Measurements from ENCODE around the gene E2F8. TPM values are rescaled to one million over a fixed set of nuclear protein-coding genes. Genes with fewer than 3 reads are reported as not detected.

E2F8 gene
- total RNA-seq, 4 donors from 2014 or later = 4.0 to 11.7 (median 4.7) TPM

- WGBS, 2 donors = 67 to 68% methylated on average over 3 of the region's 3 CpGs
- Histone ChIP-seq H3K9me3 (no peaks in the 10 kb centered on the region), H3K27ac (no peak overlapping the region), H3K4me1 (peaks cover 0 to 9% (median 0%) of the 10 kb centered on the region in 3 donors), H3K27me3 (peaks cover 0 to 16% (median 0%) of the 10 kb centered on the region in 4 donors), H3K4me3 (no peak overlapping the region), H3K36me3 (no peaks in the 10 kb centered on the region)
- intact Hi-C loops (cut with DNase I) = no loop called here
- no peak for TF ChIP-seq CTCF (IDR thresholded peaks at IDR 0.05)
- TF ChIP-seq POLR2A (IDR thresholded peaks at IDR 0.05) = no peak
- no peak for DNase-seq
Observed at GRCh38 chr11:19283991-19284390, 43.2 kb upstream of the E2F8 start.

GRCh38 chr11:19281555-19281954, 40.8 kb upstream of the E2F8 start:
- WGBS, 2 donors = 56 to 61% methylated on average over 2 of the region's 2 CpGs
- Histone ChIP-seq H3K36me3 (no peaks in the 10 kb centered on the region), H3K9me3 (no peaks in the 10 kb centered on the region), H3K4me1 (peaks cover 0 to 18% (median 0%) of the 10 kb centered on the region in 3 donors), H3K4me3 (no peak overlapping the region), H3K27ac (no peak overlapping the region), H3K27me3 (peaks cover 0 to 12% (median 0%) of the 10 kb centered on the region in 4 donors)
- intact Hi-C loops (cut with DNase I) = no loop called here
- TF ChIP-seq CTCF (IDR thresholded peaks at IDR 0.05) (no peak), POLR2A (IDR thresholded peaks at IDR 0.05) (no peak)
- DNase-seq = no peak

GRCh38 chr11:19281041-19281440, 40.3 kb upstream of the E2F8 start:
- TF ChIP-seq POLR2A (IDR thresholded peaks at IDR 0.05) (no peak), CTCF (IDR thresholded peaks at IDR 0.05) (no peak)
- peaks cover 0 to 10% (median 0%) of the 10 kb centered on the region in 4 donors for H3K27me3 ChIP-seq
- DNase-seq = no peak
- intact Hi-C loops (cut with DNase I) = no loop called here
- no peak overlapping the region for H3K27ac ChIP-seq
- peak overlapping the region in 1 of 4 donors; percentile 15 for H3K4me3 ChIP-seq
- H3K9me3 ChIP-seq = no peaks in the 10 kb centered on the region
- WGBS, 2 donors = 18 to 24% methylated on average over 5 of the region's 5 CpGs
- H3K36me3 ChIP-seq = no peaks in the 10 kb centered on the region
- H3K4me1 ChIP-seq = peaks cover 0 to 20% (median 0%) of the 10 kb centered on the region in 3 donors

- intact Hi-C loops (cut with DNase I) = no loop called here
Observed at GRCh38 chr11:19279451-19279850, 38.7 kb upstream of the E2F8 start.

More at GRCh38 chr11:19279451-19279850, 38.7 kb upstream of the E2F8 start:
- no peak for DNase-seq
- H3K36me3 ChIP-seq = no peaks in the 10 kb centered on the region
- no peak overlapping the region for H3K27ac ChIP-seq
- no peak for TF ChIP-seq CTCF (IDR thresholded peaks at IDR 0.05)
- no peak for TF ChIP-seq POLR2A (IDR thresholded peaks at IDR 0.05)
- 31 to 39% methylated on average over 2 to 3 of the region's 3 CpGs for WGBS, 2 donors
- H3K9me3 ChIP-seq = no peaks in the 10 kb centered on the region
- H3K27me3 ChIP-seq = no peaks in the 10 kb centered on the region
- peaks cover 0 to 20% (median 0%) of the 10 kb centered on the region in 3 donors for H3K4me1 ChIP-seq
- no peak overlapping the region for H3K4me3 ChIP-seq
